ENCODE data around the gene DENND11. TPM values are rescaled to one million over a fixed set of nuclear protein-coding genes. Genes with fewer than 3 reads are reported as not detected.

Gene DENND11, protein sequence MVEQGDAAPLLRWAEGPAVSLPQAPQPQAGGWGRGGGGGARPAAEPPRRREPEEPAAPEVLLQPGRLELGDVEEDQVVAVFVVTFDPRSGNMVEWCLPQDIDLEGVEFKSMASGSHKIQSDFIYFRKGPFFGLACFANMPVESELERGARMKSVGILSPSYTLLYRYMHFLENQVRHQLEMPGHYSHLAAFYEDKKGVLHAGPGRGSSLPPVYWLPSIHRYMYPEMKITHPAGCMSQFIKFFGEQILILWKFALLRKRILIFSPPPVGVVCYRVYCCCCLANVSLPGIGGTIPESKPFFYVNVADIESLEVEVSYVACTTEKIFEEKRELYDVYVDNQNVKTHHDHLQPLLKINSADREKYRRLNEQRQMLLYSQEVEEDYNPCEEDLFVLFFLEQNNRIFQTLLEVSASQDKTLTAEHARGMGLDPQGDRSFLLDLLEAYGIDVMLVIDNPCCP
- 7.5 and 8.7 TPM in 2 replicates for total RNA-seq (2014; rRNA removed; shearing (Covaris generic))

GRCh38 chr7:141702047-141702567, at the start of gene DENND11:
TSS of gene DENND11 (minus strand) at chr7:141702166. CDS start at chr7:141702153, 13 bp downstream.
- DNase-seq (ENCODE audit: low spot score): no peak

- no peak for DNase-seq (ENCODE audit: low spot score)
Measured at GRCh38 chr7:141748396-141748795, 46.4 kb upstream of the DENND11 start.

DNA sequence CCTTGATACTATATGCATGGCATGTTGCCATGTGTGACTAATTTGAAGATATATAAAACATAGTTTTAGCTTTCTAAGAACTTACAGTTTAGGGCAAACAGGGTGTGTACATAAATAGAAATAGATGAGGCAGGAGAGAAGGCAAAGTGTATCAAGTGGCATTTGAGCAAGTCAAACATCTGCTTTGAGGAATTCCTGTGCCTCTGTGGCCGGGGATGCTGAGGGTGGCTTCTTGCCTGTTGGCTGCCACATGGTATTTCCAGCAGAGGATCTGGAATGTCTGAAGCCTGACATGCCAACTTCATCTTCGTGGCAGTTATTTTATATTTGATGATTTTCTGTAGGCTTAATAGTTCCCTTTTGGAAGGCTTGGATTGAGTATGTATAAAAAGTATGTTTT, 42.2 kb upstream of the DENND11 start:
- DNase-seq (ENCODE audit: low spot score): no peak

GRCh38 chr7:141742229-141742628, 40.3 kb upstream of the DENND11 start:
- no peak for DNase-seq (ENCODE audit: low spot score)

DNA sequence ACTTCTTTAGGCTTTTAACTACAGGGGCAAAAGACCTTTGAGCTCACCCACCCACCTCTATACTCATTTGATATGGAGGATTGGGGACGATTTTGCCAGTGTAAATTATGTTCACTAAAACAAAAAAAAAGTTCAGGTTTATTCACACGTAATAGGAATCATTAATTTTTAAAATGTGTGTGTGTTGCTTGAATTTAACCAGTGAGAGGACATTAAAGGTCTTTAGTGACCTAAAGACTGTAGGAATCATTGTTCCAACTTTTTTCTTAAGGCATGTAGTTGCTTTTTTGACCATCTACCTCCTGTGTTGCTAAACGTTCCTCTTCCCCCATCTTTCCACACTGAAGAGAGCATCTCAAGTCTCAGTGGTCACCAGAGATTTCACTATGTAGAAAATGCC, 37.3 kb upstream of the DENND11 start:
- DNase-seq (ENCODE audit: low spot score): no peak

DNA sequence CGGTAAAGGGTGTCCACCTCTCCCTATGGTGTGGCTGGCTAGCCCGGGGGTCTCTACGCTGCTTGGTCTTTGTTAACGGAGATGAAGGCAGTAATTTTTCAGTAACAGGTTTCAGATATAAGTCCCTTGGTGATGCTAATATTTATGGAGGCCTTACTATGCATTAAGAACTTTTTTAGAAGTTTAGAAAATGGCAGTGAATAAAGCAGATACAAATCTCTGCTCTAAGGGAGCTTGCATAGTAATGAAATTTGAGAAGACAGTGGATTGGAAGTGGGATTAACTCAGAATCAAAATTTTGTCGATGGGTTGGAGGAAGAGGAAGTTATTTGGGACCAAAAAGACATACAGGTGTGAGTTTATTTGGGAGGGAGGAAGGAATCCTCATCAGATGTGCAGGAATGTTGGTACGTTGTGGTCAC, 36.6 kb upstream of the DENND11 start:
- no peak for DNase-seq (ENCODE audit: low spot score)

DNA sequence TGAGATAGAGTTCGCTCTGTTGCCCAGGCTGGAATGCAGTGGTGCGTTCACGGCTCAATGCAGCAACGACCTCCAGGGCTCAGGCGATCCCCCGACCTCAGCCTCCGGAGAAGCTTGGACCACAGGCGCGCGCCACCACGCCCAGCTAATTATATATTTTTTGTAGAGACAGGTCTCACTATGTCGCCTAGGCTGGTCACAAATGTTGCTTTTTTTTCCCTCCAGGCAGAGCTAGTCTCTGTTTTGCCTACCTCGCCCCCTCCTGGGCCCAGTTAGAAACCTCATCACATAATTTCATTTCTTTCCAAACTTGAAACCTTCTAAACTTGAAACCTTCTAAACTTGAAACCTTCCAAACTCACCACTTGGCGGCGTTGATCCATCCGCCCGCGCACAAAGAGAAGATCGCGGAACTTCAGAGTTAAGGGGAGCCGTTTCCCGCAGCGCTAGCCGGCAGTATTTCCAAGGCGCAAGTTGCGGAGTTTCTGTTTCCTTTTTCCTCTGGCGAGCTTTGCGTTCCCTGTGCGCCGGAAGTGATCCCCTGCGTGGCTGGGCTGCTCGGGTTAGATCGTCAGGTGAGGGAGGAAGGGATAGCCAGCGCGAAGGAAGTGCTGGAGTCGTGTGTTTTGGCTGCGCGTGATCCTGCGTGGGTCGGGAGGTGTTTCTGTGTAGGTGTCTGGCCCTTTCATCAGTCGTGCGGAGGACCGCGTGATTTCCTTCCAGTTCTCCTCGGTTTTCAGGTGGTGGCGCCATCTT, 36.0 kb upstream of the DENND11 start, which contains the start of gene SSBP1:
SSBP1 (plus strand) TSS at position 523 of the 756 bp plus-strand sequence. CDS start 809 bp downstream, outside the sequence.
- peak; percentile 94 for DNase-seq (ENCODE audit: low spot score)

- DNase-seq (ENCODE audit: low spot score): peak; percentile 18
Measured at GRCh38 chr7:141737118-141737835, 35.3 kb upstream of the DENND11 start.

- no peak for DNase-seq (ENCODE audit: low spot score)
Measured at GRCh38 chr7:141731476-141732149, 29.6 kb upstream of the DENND11 start.

- DNase-seq (ENCODE audit: low spot score): no peak
Measured at GRCh38 chr7:141729020-141729419, 27.1 kb upstream of the DENND11 start.

GRCh38 chr7:141722529-141722928, 20.6 kb upstream of the DENND11 start:
- no peak for DNase-seq (ENCODE audit: low spot score)

DNA sequence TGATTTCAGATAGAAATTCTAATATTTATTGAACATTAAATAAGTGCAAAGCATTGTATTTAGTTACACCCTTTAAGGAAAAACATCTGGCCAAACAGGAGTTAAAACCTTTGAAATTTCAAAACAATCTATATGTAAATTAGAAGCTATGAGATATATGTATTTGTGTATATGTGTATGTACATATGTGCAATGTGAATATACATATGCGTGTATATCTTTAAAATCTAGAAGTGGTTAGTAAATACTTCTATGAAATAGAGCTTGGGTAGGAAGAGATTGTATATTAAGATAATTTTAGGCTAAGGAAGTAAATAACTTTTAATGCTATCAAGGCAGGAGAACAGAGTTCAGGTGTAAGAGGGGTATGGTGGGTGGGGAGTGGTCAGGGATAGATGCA, 15.5 kb upstream of the DENND11 start:
- DNase-seq (ENCODE audit: low spot score): no peak

- no peak for DNase-seq (ENCODE audit: low spot score)
Measured at GRCh38 chr7:141715794-141716689, 14.1 kb upstream of the DENND11 start.

DNA sequence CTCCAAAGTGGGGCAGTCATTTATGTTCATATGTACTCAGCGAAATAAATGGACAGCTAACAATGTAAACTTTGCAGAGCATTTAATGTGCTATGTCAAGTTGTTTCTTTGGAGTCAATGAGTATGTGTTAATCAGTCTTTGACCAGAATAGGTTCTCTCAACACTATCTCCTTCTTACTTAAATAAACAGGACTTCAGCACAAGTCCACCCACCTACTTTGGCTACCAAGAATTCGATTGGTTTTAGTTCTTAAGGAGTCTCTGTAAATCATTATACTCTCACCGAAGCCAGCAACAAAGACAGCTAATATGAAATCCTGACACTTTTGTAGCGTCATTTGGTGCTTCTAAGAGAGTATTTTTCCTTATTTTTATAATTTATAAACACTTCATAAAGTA, 13.1 kb upstream of the DENND11 start:
- no peak for DNase-seq (ENCODE audit: low spot score)

DNA sequence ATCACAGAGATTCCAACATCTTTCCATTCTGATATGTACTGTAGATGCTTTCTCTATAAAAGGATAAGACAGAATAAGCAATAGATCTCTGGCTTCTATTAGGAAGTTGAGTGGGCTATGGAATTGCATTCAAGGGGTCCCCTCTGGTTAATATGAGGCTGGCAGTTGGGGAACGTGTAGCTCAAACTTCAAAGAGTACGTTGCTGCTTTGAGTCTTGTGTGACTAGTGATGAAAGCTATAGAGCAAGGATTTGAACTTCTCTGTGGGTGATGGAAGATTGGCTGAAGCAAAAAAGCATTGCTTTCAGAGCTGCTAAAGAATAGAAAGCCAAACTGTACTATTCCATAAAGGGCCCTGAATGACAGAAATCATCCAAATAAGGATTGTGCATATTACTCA, 12.6 kb upstream of the DENND11 start:
- DNase-seq (ENCODE audit: low spot score): no peak

- no peak for DNase-seq (ENCODE audit: low spot score)
Measured at GRCh38 chr7:141713890-141714289, 11.9 kb upstream of the DENND11 start.

DNA sequence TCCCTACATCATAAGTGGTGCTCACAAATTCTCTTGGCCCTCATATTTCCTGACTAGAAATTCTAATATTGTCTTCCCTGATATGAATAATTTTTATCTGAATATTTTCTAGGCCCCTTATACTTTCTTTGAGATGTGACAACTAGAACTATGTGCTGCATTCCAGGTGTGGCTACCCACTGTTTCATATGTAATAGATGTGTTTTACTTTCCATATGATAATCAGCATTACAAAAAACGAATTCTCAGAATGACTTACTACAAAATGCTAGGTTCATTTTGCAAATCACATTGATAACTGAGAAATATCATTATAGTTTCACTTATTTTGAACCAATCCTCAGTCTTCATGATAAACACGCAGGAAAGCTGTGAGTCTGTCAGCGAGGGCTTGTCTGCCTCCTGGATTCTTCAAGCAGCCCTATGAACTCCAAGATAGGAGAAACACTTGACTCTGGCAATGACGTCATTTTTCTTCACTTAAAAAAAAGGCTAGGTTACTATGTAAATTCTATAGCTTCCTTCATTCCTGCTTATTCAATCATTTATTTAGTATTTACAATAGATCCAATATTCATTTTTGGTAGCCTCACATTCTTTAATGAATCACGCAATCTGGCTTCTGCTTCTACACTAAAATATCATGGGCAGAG, 10.8 kb upstream of the DENND11 start:
- DNase-seq (ENCODE audit: low spot score): no peak

- DNase-seq (ENCODE audit: low spot score): no peak
Measured at GRCh38 chr7:141710301-141710700, 8.3 kb upstream of the DENND11 start.

- DNase-seq (ENCODE audit: low spot score): no peak
Measured at GRCh38 chr7:141709749-141710148, 7.8 kb upstream of the DENND11 start.

DNA sequence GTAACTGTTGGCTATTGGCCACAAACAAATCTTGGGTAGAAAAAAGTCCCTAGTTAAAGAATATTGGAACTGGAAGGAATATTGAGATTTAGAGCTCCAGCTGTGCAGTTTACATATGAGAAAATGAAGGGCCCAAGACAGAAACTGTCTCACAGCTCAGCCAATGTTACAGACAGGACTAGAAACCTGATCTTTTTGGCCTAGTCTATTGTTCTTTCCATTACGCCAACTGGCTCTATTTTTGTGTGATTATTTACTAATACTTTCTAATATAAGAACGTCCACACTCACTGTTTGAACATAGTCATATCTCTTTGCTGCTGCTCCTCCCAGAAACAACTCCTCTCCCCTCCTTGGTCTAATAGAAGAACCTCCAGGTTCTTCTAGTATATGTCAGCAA, 7.4 kb upstream of the DENND11 start:
- no peak for DNase-seq (ENCODE audit: low spot score)
